DND-41 (cell line): ENCODE measurements around the gene CCL2.

Experiments used
- CTCF ChIP-seq: IDR thresholded peaks from 2 replicates; pipeline ENCODE4 v1.5.1; 2012; ENCODE audit warnings: borderline replicate concordance, low read length, moderate library complexity, mild to moderate bottlenecking; ENCODE audit not compliant: poor library complexity, severe bottlenecking; ENCODE audit errors: extremely low read depth
- EZH2 ChIP-seq: IDR thresholded peaks from 3 replicates; pipeline ENCODE4 v1.6.1; 2012; ENCODE audit warnings: borderline replicate concordance, low read depth, mild to moderate bottlenecking, moderate library complexity, low read length, inconsistent platforms; ENCODE audit not compliant: severe bottlenecking

- TF ChIP-seq CTCF (no peak), EZH2 (no peak)
Measured at GRCh38 chr17:34260861-34261260, 5.8 kb downstream of the CCL2 start.
